ENCODE results near the gene PREX1. TPM values are rescaled to one million over a fixed set of nuclear protein-coding genes. Genes with fewer than 3 reads are reported as not detected.

The PREX1 gene
- total RNA-seq, 1 donor from 2014 or later: 80.3 TPM

GRCh38 chr20:48709744-48710143, 118.1 kb downstream of the PREX1 start:
- Mint-ChIP-seq H3K9me3 (no peaks in the 10 kb centered on the region), H3K27ac (no peak overlapping the region), H3K4me1 (ENCODE audit: low read depth) (peaks cover 32% of the 10 kb centered on the region), H3K36me3 (ENCODE audit: low read depth) (peaks cover 45% of the 10 kb centered on the region), H3K27me3 (ENCODE audit: low read depth) (no peaks in the 10 kb centered on the region), H3K4me3 (ENCODE audit: low read depth) (no peak overlapping the region)
- intact Hi-C loops (cut with micrococcal nuclease): no loop called here
- DNase-seq (ENCODE audit: low spot score): no peak

- peaks cover 41% of the 10 kb centered on the region for H3K36me3 Mint-ChIP-seq (ENCODE audit: low read depth)
- DNase-seq (ENCODE audit: low spot score): no peak
- no peak overlapping the region for H3K27ac Mint-ChIP-seq
Measured at GRCh38 chr20:48709058-48709691, 118.6 kb downstream of the PREX1 start.

GRCh38 chr20:48708630-48709029, 119.2 kb downstream of the PREX1 start:
- no peak overlapping the region for H3K27ac Mint-ChIP-seq
- no peaks in the 10 kb centered on the region for H3K27me3 Mint-ChIP-seq (ENCODE audit: low read depth)
- DNase-seq (ENCODE audit: low spot score): no peak
- H3K9me3 Mint-ChIP-seq: no peaks in the 10 kb centered on the region
- no peak overlapping the region for H3K4me3 Mint-ChIP-seq (ENCODE audit: low read depth)
- intact Hi-C loops (cut with micrococcal nuclease): no loop called here
- peaks cover 45% of the 10 kb centered on the region for H3K36me3 Mint-ChIP-seq (ENCODE audit: low read depth)
- peaks cover 24% of the 10 kb centered on the region for H3K4me1 Mint-ChIP-seq (ENCODE audit: low read depth)

More at GRCh38 chr20:48709058-48709691, 118.6 kb downstream of the PREX1 start:
- H3K4me3 Mint-ChIP-seq (ENCODE audit: low read depth): no peak overlapping the region
- H3K27me3 Mint-ChIP-seq (ENCODE audit: low read depth): no peaks in the 10 kb centered on the region
- intact Hi-C loops (cut with micrococcal nuclease): no loop called here
- H3K9me3 Mint-ChIP-seq: no peaks in the 10 kb centered on the region
- H3K4me1 Mint-ChIP-seq (ENCODE audit: low read depth): peaks cover 27% of the 10 kb centered on the region

- H3K4me1 Mint-ChIP-seq (ENCODE audit: low read depth): peaks cover 24% of the 10 kb centered on the region
- DNase-seq (ENCODE audit: low spot score): no peak
Measured at GRCh38 chr20:48708116-48708515, 119.7 kb downstream of the PREX1 start.

GRCh38 chr20:48706710-48707365, 121.0 kb downstream of the PREX1 start:
- Mint-ChIP-seq H3K4me3 (ENCODE audit: low read depth) (no peak overlapping the region), H3K36me3 (ENCODE audit: low read depth) (peaks cover 39% of the 10 kb centered on the region), H3K9me3 (no peaks in the 10 kb centered on the region), H3K4me1 (ENCODE audit: low read depth) (peaks cover 20% of the 10 kb centered on the region), H3K27me3 (ENCODE audit: low read depth) (no peaks in the 10 kb centered on the region), H3K27ac (no peak overlapping the region)
- intact Hi-C loops (cut with micrococcal nuclease): no loop called here
- no peak for DNase-seq (ENCODE audit: low spot score)

More at GRCh38 chr20:48708116-48708515, 119.7 kb downstream of the PREX1 start:
- no peak overlapping the region for H3K27ac Mint-ChIP-seq
- peaks cover 45% of the 10 kb centered on the region for H3K36me3 Mint-ChIP-seq (ENCODE audit: low read depth)
- H3K4me3 Mint-ChIP-seq (ENCODE audit: low read depth): no peak overlapping the region
- intact Hi-C loops (cut with micrococcal nuclease): no loop called here
- H3K27me3 Mint-ChIP-seq (ENCODE audit: low read depth): no peaks in the 10 kb centered on the region
- H3K9me3 Mint-ChIP-seq: no peaks in the 10 kb centered on the region

GRCh38 chr20:48706116-48706656, 121.6 kb downstream of the PREX1 start:
- no peak for DNase-seq (ENCODE audit: low spot score)
- H3K4me3 Mint-ChIP-seq (ENCODE audit: low read depth): no peak overlapping the region
- intact Hi-C loops (cut with micrococcal nuclease): no loop called here
- H3K9me3 Mint-ChIP-seq: no peaks in the 10 kb centered on the region
- H3K27ac Mint-ChIP-seq: no peak overlapping the region
- peaks cover 20% of the 10 kb centered on the region for H3K4me1 Mint-ChIP-seq (ENCODE audit: low read depth)
- no peaks in the 10 kb centered on the region for H3K27me3 Mint-ChIP-seq (ENCODE audit: low read depth)
- peaks cover 45% of the 10 kb centered on the region for H3K36me3 Mint-ChIP-seq (ENCODE audit: low read depth)

GRCh38 chr20:48705240-48706115, 122.3 kb downstream of the PREX1 start:
- DNase-seq (ENCODE audit: low spot score): no peak
- peaks cover 48% of the 10 kb centered on the region for H3K36me3 Mint-ChIP-seq (ENCODE audit: low read depth)
- no peaks in the 10 kb centered on the region for H3K9me3 Mint-ChIP-seq
- H3K4me1 Mint-ChIP-seq (ENCODE audit: low read depth): peaks cover 20% of the 10 kb centered on the region
- H3K27me3 Mint-ChIP-seq (ENCODE audit: low read depth): no peaks in the 10 kb centered on the region
- H3K27ac Mint-ChIP-seq: peak overlapping the region; percentile 1
- no peak overlapping the region for H3K4me3 Mint-ChIP-seq (ENCODE audit: low read depth)
- intact Hi-C loops (cut with micrococcal nuclease): no loop called here

- Mint-ChIP-seq H3K36me3 (ENCODE audit: low read depth) (peaks cover 53% of the 10 kb centered on the region), H3K4me1 (ENCODE audit: low read depth) (peaks cover 18% of the 10 kb centered on the region), H3K4me3 (ENCODE audit: low read depth) (no peak overlapping the region), H3K27ac (no peak overlapping the region), H3K27me3 (ENCODE audit: low read depth) (no peaks in the 10 kb centered on the region), H3K9me3 (no peaks in the 10 kb centered on the region)
- intact Hi-C loops (cut with micrococcal nuclease): no loop called here
- no peak for DNase-seq (ENCODE audit: low spot score)
Measured at GRCh38 chr20:48704761-48705160, 123.0 kb downstream of the PREX1 start.

GRCh38 chr20:48703511-48704219, 124.1 kb downstream of the PREX1 start:
- Mint-ChIP-seq H3K27ac (no peak overlapping the region), H3K27me3 (ENCODE audit: low read depth) (no peaks in the 10 kb centered on the region), H3K4me3 (ENCODE audit: low read depth) (no peak overlapping the region), H3K9me3 (no peaks in the 10 kb centered on the region), H3K4me1 (ENCODE audit: low read depth) (peaks cover 20% of the 10 kb centered on the region), H3K36me3 (ENCODE audit: low read depth) (peaks cover 61% of the 10 kb centered on the region)
- intact Hi-C loops (cut with micrococcal nuclease): no loop called here
- no peak for DNase-seq (ENCODE audit: low spot score)

GRCh38 chr20:48703107-48703506, 124.7 kb downstream of the PREX1 start:
- H3K36me3 Mint-ChIP-seq (ENCODE audit: low read depth): peaks cover 61% of the 10 kb centered on the region
- no peak overlapping the region for H3K4me3 Mint-ChIP-seq (ENCODE audit: low read depth)
- intact Hi-C loops (cut with micrococcal nuclease): no loop called here
- H3K27me3 Mint-ChIP-seq (ENCODE audit: low read depth): no peaks in the 10 kb centered on the region
- no peak overlapping the region for H3K27ac Mint-ChIP-seq
- no peaks in the 10 kb centered on the region for H3K9me3 Mint-ChIP-seq
- no peak for DNase-seq (ENCODE audit: low spot score)
- H3K4me1 Mint-ChIP-seq (ENCODE audit: low read depth): peaks cover 20% of the 10 kb centered on the region

GRCh38 chr20:48702455-48702913, 125.3 kb downstream of the PREX1 start:
- H3K36me3 Mint-ChIP-seq (ENCODE audit: low read depth): peaks cover 58% of the 10 kb centered on the region
- H3K4me3 Mint-ChIP-seq (ENCODE audit: low read depth): no peak overlapping the region
- no peaks in the 10 kb centered on the region for H3K9me3 Mint-ChIP-seq
- peaks cover 20% of the 10 kb centered on the region for H3K4me1 Mint-ChIP-seq (ENCODE audit: low read depth)
- no peak for DNase-seq (ENCODE audit: low spot score)
- intact Hi-C loops (cut with micrococcal nuclease): no loop called here
- H3K27ac Mint-ChIP-seq: no peak overlapping the region
- no peaks in the 10 kb centered on the region for H3K27me3 Mint-ChIP-seq (ENCODE audit: low read depth)

- DNase-seq (ENCODE audit: low spot score): no peak
- Mint-ChIP-seq H3K4me1 (ENCODE audit: low read depth) (peaks cover 17% of the 10 kb centered on the region), H3K9me3 (no peaks in the 10 kb centered on the region), H3K36me3 (ENCODE audit: low read depth) (peaks cover 56% of the 10 kb centered on the region), H3K4me3 (ENCODE audit: low read depth) (no peak overlapping the region), H3K27me3 (ENCODE audit: low read depth) (no peaks in the 10 kb centered on the region), H3K27ac (no peak overlapping the region)
- intact Hi-C loops (cut with micrococcal nuclease): loop anchor here (1.0 kb wide), 1 partner anchor 21 kb away; no protein-coding TSS in a partner anchor
Measured at GRCh38 chr20:48701702-48702101, 126.1 kb downstream of the PREX1 start.

Measured in activated T-helper 2 cell treated with anti-CD3 and anti-CD28 coated beads, Interferon-gamma antibody, Interleukin-2, Interleukin-4, amounts not matched to agents 10 μg/mL and 5 μg/mL and 100 μg/mL, durations not matched to agents 14 hours and 24 hours and 36 hours (primary cell).